IPS-15b (cell line): Measurements from ENCODE around the gene OR6Q1.

Experiments used
- H3K27me3 ChIP-seq: one replicate; pipeline ENCODE4 v1.6.1; 2013; ENCODE audit warnings: low read length; ENCODE audit not compliant: control insufficient read depth, insufficient read depth
- H3K36me3 ChIP-seq: one replicate; pipeline ENCODE4 v1.6.1; 2013; ENCODE audit warnings: low read length; ENCODE audit not compliant: control insufficient read depth, insufficient read depth
- H3K4me1 ChIP-seq: one replicate; pipeline ENCODE4 v1.6.1; 2013; ENCODE audit warnings: mild to moderate bottlenecking, low read length; ENCODE audit not compliant: control insufficient read depth, insufficient read depth
- H3K4me3 ChIP-seq: one replicate; pipeline ENCODE4 v1.5.1; 2013; ENCODE audit warnings: low read depth, low read length
- H3K9ac ChIP-seq: one replicate; pipeline ENCODE4 v1.6.1; 2013; ENCODE audit warnings: low read depth, mild to moderate bottlenecking, low read length
- H3K9me3 ChIP-seq: one replicate; pipeline ENCODE4 v1.6.1; 2013; ENCODE audit warnings: mild to moderate bottlenecking, low read length; ENCODE audit not compliant: control insufficient read depth, insufficient read depth

OR6Q1 gene

GRCh38 chr11:58023435-58023931 is 7.3 kb upstream of the OR6Q1 start, which contains the start of gene OR9Q1:
Gene OR9Q1, plus strand, starts transcription at chr11:58023881. Its CDS starts 155,564 bp downstream, at chr11:58179445.
- Histone ChIP-seq H3K36me3 (no peaks in the 10 kb centered on the region), H3K9me3 (no peaks in the 10 kb centered on the region), H3K9ac (no peak within 1 kb of the TSS), H3K4me3 (no peak within 1 kb of the TSS), H3K27me3 (no peaks in the 10 kb centered on the region), H3K4me1 (no peaks in the 10 kb centered on the region)

- H3K36me3 ChIP-seq: no peaks in the 10 kb centered on the region
- no peak overlapping the region for H3K4me3 ChIP-seq
- H3K27me3 ChIP-seq: no peaks in the 10 kb centered on the region
- H3K9me3 ChIP-seq: no peaks in the 10 kb centered on the region
- no peaks in the 10 kb centered on the region for H3K4me1 ChIP-seq
- H3K9ac ChIP-seq: no peak overlapping the region
These were observed 6.1 kb upstream of the OR6Q1 start for GRCh38 chr11:58024601-58025091.

DNA sequence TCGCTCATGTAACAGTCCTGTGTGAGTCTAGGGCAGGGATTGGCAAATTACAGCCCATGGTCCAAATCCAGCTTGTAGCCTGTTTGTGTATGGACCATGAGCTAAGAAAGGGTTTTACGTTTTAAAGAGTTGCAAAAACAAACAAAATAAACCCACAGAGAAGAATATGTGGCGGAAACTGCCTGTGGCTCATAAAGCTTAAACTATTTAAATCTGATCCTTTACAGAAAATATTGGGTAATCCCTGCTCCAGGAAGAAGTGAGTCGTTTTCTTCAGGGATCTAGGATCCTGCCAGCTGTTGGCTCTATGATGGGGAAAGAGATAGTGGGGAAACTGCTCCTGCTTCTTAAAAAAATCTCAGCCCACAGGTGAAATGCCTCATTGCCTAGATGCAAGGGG is 3.4 kb upstream of the OR6Q1 start:
- Histone ChIP-seq H3K4me3 (no peak overlapping the region), H3K27me3 (no peaks in the 10 kb centered on the region), H3K9ac (no peak overlapping the region), H3K4me1 (no peaks in the 10 kb centered on the region), H3K9me3 (no peaks in the 10 kb centered on the region), H3K36me3 (no peaks in the 10 kb centered on the region)

DNA sequence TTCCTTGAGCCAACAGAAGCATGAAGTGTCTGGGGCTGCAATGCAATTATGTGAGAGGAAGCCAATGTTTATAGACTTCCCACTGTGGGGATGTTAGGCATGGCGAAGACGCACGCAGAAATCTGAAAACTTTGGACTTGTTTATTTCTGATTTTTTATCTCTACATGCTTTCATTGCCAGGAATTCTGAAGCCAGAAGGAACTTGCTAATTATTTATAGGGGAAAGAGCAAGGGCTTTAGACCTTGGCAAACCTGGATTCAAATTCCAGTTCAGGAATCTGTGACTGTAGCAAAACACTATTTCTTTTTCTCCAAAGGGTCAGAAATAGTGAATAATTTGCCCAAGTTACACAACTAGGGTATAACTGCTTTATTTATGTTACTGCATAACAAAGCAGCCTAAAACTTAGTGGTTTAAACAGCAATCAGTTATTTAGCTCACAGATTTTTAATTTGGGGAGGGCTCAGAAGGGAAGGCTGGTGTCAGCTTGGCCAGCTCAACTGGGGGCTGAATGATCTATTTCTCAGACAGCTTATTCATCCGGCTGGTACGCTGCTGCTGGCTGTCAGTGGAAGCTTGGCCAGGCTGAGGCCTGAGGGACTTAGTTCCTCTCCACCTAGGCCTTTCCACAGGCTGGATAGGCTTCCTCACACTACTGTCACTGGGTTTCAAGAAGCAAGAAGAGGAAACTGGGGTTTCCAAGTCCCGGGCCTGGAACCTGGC is 1.9 kb upstream of the OR6Q1 start:
- Histone ChIP-seq H3K9me3 (no peaks in the 10 kb centered on the region), H3K36me3 (no peaks in the 10 kb centered on the region), H3K27me3 (no peaks in the 10 kb centered on the region), H3K4me1 (no peaks in the 10 kb centered on the region), H3K9ac (no peak overlapping the region), H3K4me3 (no peak overlapping the region)

- Histone ChIP-seq H3K9me3 (no peaks in the 10 kb centered on the region), H3K9ac (no peak overlapping the region), H3K4me1 (no peaks in the 10 kb centered on the region), H3K27me3 (no peaks in the 10 kb centered on the region), H3K4me3 (no peak overlapping the region), H3K36me3 (no peaks in the 10 kb centered on the region)
These were observed 3.7 kb downstream of the OR6Q1 start for GRCh38 chr11:58034471-58034870.

DNA sequence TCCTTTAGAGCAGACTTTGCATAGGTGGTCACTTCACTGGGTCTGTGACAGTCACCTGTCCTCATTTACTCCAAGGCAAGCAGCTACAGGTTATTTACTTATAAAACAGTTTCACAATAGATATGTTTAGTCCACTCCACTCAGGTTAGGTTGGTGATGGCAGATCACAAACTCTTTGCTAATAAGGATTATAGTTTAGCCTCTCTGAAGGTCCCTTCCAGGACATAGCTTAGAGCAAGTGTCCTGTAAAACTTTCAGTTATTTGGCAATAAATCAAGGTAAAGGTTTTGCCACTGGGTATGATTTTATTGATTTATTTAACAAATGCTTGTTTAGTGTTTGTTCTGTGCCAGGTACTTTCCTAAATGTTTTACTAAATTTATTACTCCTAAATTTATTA is 8.8 kb downstream of the OR6Q1 start:
- no peaks in the 10 kb centered on the region for H3K27me3 ChIP-seq
- no peak overlapping the region for H3K4me3 ChIP-seq
- H3K4me1 ChIP-seq: no peaks in the 10 kb centered on the region
- H3K36me3 ChIP-seq: no peaks in the 10 kb centered on the region
- H3K9me3 ChIP-seq: no peaks in the 10 kb centered on the region
- H3K9ac ChIP-seq: no peak overlapping the region

DNA sequence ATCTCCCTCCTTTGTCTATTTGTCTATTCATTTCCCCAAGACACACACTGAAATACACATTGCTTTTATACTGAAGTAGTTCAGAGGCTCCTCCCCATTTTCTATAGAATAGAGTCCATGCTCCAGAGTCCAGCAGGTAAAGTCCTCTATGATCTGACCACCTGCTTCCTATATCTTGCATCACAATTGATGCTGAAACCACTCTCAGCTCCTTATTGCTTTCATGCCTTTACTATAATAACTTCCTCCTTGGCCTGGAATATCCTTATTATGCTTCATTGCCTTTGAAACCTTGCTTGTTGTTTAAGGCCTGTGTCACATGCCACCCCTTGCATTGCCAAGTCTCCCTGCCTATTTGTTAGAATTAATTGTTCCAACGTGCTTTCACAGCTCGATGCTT is 12.6 kb downstream of the OR6Q1 start:
- Histone ChIP-seq H3K4me1 (no peaks in the 10 kb centered on the region), H3K4me3 (no peak overlapping the region), H3K36me3 (no peaks in the 10 kb centered on the region), H3K9ac (no peak overlapping the region), H3K27me3 (no peaks in the 10 kb centered on the region), H3K9me3 (no peaks in the 10 kb centered on the region)

- H3K27me3 ChIP-seq: no peaks in the 10 kb centered on the region
- no peaks in the 10 kb centered on the region for H3K9me3 ChIP-seq
- no peaks in the 10 kb centered on the region for H3K36me3 ChIP-seq
- H3K9ac ChIP-seq: no peak overlapping the region
- no peaks in the 10 kb centered on the region for H3K4me1 ChIP-seq
- no peak overlapping the region for H3K4me3 ChIP-seq
These were observed 15.5 kb downstream of the OR6Q1 start for GRCh38 chr11:58046231-58046630.

GRCh38 chr11:58047818-58048217 is 17.1 kb downstream of the OR6Q1 start:
- Histone ChIP-seq H3K9me3 (no peaks in the 10 kb centered on the region), H3K9ac (no peak overlapping the region), H3K36me3 (no peaks in the 10 kb centered on the region), H3K4me3 (no peak overlapping the region), H3K27me3 (no peaks in the 10 kb centered on the region), H3K4me1 (no peaks in the 10 kb centered on the region)

GRCh38 chr11:58055806-58056401 is 25.2 kb downstream of the OR6Q1 start:
- Histone ChIP-seq H3K36me3 (no peaks in the 10 kb centered on the region), H3K4me1 (peaks cover 7% of the 10 kb centered on the region), H3K27me3 (no peaks in the 10 kb centered on the region), H3K4me3 (no peak overlapping the region), H3K9ac (no peak overlapping the region), H3K9me3 (no peaks in the 10 kb centered on the region)

- Histone ChIP-seq H3K4me3 (no peak overlapping the region), H3K4me1 (peaks cover 20% of the 10 kb centered on the region), H3K9me3 (no peaks in the 10 kb centered on the region), H3K9ac (no peak overlapping the region), H3K36me3 (no peaks in the 10 kb centered on the region), H3K27me3 (no peaks in the 10 kb centered on the region)
These were observed 26.7 kb downstream of the OR6Q1 start for GRCh38 chr11:58057481-58057880.
